ENCODE measurements around the gene FABP2. TPM values are rescaled to one million over a fixed set of nuclear protein-coding genes. Genes with fewer than 3 reads are reported as not detected.

FABP2 gene
- total RNA-seq (2022; extraction: Qiagen RNA extraction; ENCODE audit: low read depth): not detected in 5 replicates

DNA sequence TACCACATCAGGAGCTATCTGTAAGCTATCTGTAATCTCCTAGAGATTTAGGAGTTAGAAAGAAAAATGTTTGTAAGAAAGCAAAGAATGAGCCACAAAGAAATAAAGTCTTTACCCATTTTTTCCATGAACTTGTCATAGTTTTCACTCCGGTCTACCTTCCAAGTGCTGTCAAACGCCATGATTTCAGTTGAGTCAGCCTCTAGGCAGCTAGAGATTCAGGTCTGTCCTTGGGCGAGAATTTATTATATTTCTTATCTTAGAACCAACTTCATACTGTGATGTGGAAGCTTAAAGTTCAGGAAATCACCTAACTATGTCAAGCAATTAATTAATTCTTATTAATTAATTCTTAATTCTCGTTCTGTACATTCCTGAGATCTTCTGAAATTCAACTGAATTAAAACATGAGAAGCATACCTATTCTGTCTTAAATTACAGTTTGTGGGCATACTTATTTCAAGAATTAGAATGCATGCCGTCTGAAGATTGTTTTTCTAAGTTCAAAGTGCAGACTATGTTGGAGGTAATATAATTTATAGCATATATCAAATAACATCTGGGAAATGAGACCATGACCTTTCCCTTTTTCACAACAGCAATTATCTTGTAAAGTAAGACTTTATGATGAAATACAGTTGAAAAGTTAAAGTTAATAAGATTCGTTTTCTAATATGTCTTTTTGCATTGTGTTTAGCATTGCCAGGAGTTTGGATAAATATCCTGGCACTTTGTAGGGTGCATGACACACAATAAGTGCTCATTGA, at the start of gene FABP2:
TSS of gene FABP2 (minus strand) at position 218 of the 767 bp plus-strand sequence. CDS start at position 182, 36 bp downstream.

Other genes starting within 250 kb of the FABP2 start
- not detected in 5 replicates for gene MYOZ2, start 186.3 kb downstream of the FABP2 start, total RNA-seq (2022; extraction: Qiagen RNA extraction; ENCODE audit: low read depth)
- gene USP53, start 109.4 kb downstream of the FABP2 start, total RNA-seq (2022; extraction: Qiagen RNA extraction; ENCODE audit: low read depth): 7.3 to 11.9 TPM (median 10.5 TPM) in 5 replicates

Measured in A549 treated with GW870086 at 1 μM for 4 hours (cell line).